SU-DHL-6 (cell line): ENCODE results near the gene EPHB1.
"Not testable (repeated sequence)": the region's sequence is repeated elsewhere in the genome, so short reads cannot be mapped to it uniquely, and the experiment has no call there.

Source experiments
- H2AFZ ChIP-seq: fragments of 200-600 bp; sonication (generic); 2 replicates; pipeline ENCODE4 v1.6.1; 2014; ENCODE audit warnings: low read depth, mild to moderate bottlenecking, moderate library complexity, mixed read lengths, antibody characterized with exemption, low read length; ENCODE audit not compliant: severe bottlenecking
- H3F3A ChIP-seq: fragments of 200-600 bp; shearing (Covaris generic); 2 replicates; pipeline ENCODE4 v1.6.0; 2016; ENCODE audit warnings: antibody characterized with exemption, mild to moderate bottlenecking; ENCODE audit not compliant: insufficient read depth
- H3K27ac ChIP-seq: fragments of 200-600 bp; sonication (generic); 2 replicates; pipeline ENCODE4 v1.5.1; 2016; ENCODE audit warnings: low read depth, mild to moderate bottlenecking, low read length, moderate library complexity, mixed read lengths
- H3K27me3 ChIP-seq: fragments of 200-600 bp; sonication (generic), shearing (Covaris generic); 2 replicates; pipeline ENCODE4 v1.6.0; 2014; ENCODE audit warnings: mild to moderate bottlenecking, low read length
- H3K36me3 ChIP-seq: fragments of 200-600 bp; sonication (generic); 2 replicates; pipeline ENCODE4 v1.6.1; 2014; ENCODE audit warnings: mild to moderate bottlenecking, low read length, mixed read lengths
- H3K4me2 ChIP-seq: fragments of 300-600, 200-600 bp; shearing (Covaris generic), sonication (generic); 2 replicates; pipeline ENCODE4 v1.6.0; 2014; ENCODE audit warnings: low read length, low read depth, mild to moderate bottlenecking; ENCODE audit not compliant: poor library complexity, severe bottlenecking
- H3K4me3 ChIP-seq: fragments of 200-600 bp; sonication (generic); 2 replicates; pipeline ENCODE4 v1.5.1; 2014; ENCODE audit warnings: antibody characterized with exemption, low read length, mild to moderate bottlenecking, mixed read lengths; ENCODE audit not compliant: insufficient read depth, poor library complexity, severe bottlenecking
- H3K79me2 ChIP-seq: fragments of 200-600 bp; sonication (generic); 2 replicates; pipeline ENCODE4 v1.6.1; 2014; ENCODE audit warnings: mild to moderate bottlenecking, low read length, moderate library complexity; ENCODE audit not compliant: insufficient read depth
- H3K9ac ChIP-seq: fragments of 200-600 bp; sonication (generic); 2 replicates; pipeline ENCODE4 v1.7.0; 2014; ENCODE audit warnings: mild to moderate bottlenecking, low read length
- H3K9me2 ChIP-seq: fragments of 200-600 bp; sonication (generic); replicated peaks from 2 replicates; pipeline ENCODE4 v1.6.1; 2014; ENCODE audit warnings: low read length; ENCODE audit not compliant: insufficient read depth
- H3K9me3 ChIP-seq: fragments of 200-600 bp; sonication (generic); 2 replicates; pipeline ENCODE4 v1.6.1; 2014; ENCODE audit warnings: low read length, mixed read lengths; ENCODE audit not compliant: insufficient read depth
- H4K20me1 ChIP-seq: fragments of 200-600 bp; sonication (generic); 2 replicates; pipeline ENCODE4 v1.6.1; 2014; ENCODE audit warnings: low read depth, mild to moderate bottlenecking, antibody characterized with exemption, low read length, moderate library complexity, mixed read lengths
- CTCF ChIP-seq: fragments of 200-600 bp; sonication (generic); IDR thresholded peaks from one replicate; pipeline ENCODE4 v1.5.1; 2017; ENCODE audit warnings: antibody characterized with exemption, mild to moderate bottlenecking, low read length, moderate library complexity; ENCODE audit not compliant: insufficient read depth, poor library complexity, severe bottlenecking
- EZH2phosphoT487 ChIP-seq: fragments of 200-600 bp; sonication (generic), shearing (Covaris generic); conservative IDR thresholded peaks from 2 replicates; pipeline ENCODE4 v1.6.1; 2018; ENCODE audit warnings: mild to moderate bottlenecking, antibody characterized with exemption, low read length, moderate library complexity, mixed read lengths

Gene EPHB1

GRCh38 chr3:135038186-135038585 lies 243.1 kb downstream of the EPHB1 start:
- no peak overlapping the region for H3K9ac ChIP-seq
- H3K36me3 ChIP-seq = no peaks in the 10 kb centered on the region
- TF ChIP-seq EZH2phosphoT487 (no peak), CTCF (no peak)
- H2AFZ ChIP-seq = no peak overlapping the region
- no peaks in the 10 kb centered on the region for H3K27me3 ChIP-seq
- no peaks in the 10 kb centered on the region for H3F3A ChIP-seq
- H3K9me3 ChIP-seq = no peaks in the 10 kb centered on the region
- H3K27ac ChIP-seq = no peak overlapping the region
- H3K9me2 ChIP-seq = no peaks in the 10 kb centered on the region
- H3K4me3 ChIP-seq = no peak overlapping the region
- H4K20me1 ChIP-seq = no peaks in the 10 kb centered on the region
- H3K4me2 ChIP-seq = no peak overlapping the region
- H3K79me2 ChIP-seq = no peaks in the 10 kb centered on the region

GRCh38 chr3:135039536-135039935 lies 244.5 kb downstream of the EPHB1 start:
- H2AFZ ChIP-seq, H3K9me2 ChIP-seq, H3K9me3 ChIP-seq, H3K79me2 ChIP-seq, H3K4me3 ChIP-seq, H3K27me3 ChIP-seq, H3F3A ChIP-seq, H3K27ac ChIP-seq, H4K20me1 ChIP-seq, H3K9ac ChIP-seq, H3K36me3 ChIP-seq, H3K4me2 ChIP-seq: not testable (repeated sequence)

GRCh38 chr3:135040321-135041240 lies 245.5 kb downstream of the EPHB1 start:
- Histone ChIP-seq H3K4me2 (no peak overlapping the region), H3K9ac (no peak overlapping the region), H4K20me1 (no peaks in the 10 kb centered on the region), H3K27ac (no peak overlapping the region), H3K4me3 (no peak overlapping the region), H3K36me3 (no peaks in the 10 kb centered on the region), H3K79me2 (no peaks in the 10 kb centered on the region), H3K27me3 (no peaks in the 10 kb centered on the region), H3K9me2 (no peaks in the 10 kb centered on the region), H3F3A (no peaks in the 10 kb centered on the region), H2AFZ (no peak overlapping the region), H3K9me3 (no peaks in the 10 kb centered on the region)
- TF ChIP-seq CTCF (no peak), EZH2phosphoT487 (no peak)

- no peak overlapping the region for H3K4me2 ChIP-seq
- no peak overlapping the region for H2AFZ ChIP-seq
- no peak overlapping the region for H3K9ac ChIP-seq
- H3K27ac ChIP-seq = no peak overlapping the region
- H4K20me1 ChIP-seq = no peaks in the 10 kb centered on the region
- H3K27me3 ChIP-seq = no peaks in the 10 kb centered on the region
- H3K9me2 ChIP-seq = no peaks in the 10 kb centered on the region
- H3K79me2 ChIP-seq = no peaks in the 10 kb centered on the region
- H3K9me3 ChIP-seq = no peaks in the 10 kb centered on the region
- TF ChIP-seq EZH2phosphoT487 = no peak
- TF ChIP-seq CTCF = no peak
- no peak overlapping the region for H3K4me3 ChIP-seq
- H3K36me3 ChIP-seq = no peaks in the 10 kb centered on the region
- no peaks in the 10 kb centered on the region for H3F3A ChIP-seq
Observed at GRCh38 chr3:135041601-135042000, 246.5 kb downstream of the EPHB1 start.
